ENCODE results near the gene ASF1B.
A peak's percentile ranks its signal among the peaks of the same experiment; 100 is the strongest.

Gene ASF1B

GRCh38 chr19:14107581-14108461, 28.6 kb downstream of the ASF1B start:
- no peak for DNase-seq (ENCODE audit: low read depth)

- DNase-seq (ENCODE audit: low read depth): no peak
These were observed 29.5 kb downstream of the ASF1B start for GRCh38 chr19:14106840-14107239.

- DNase-seq (ENCODE audit: low read depth): no peak
These were observed 30.7 kb downstream of the ASF1B start for GRCh38 chr19:14105680-14106079.

GRCh38 chr19:14103310-14103709, 33.1 kb downstream of the ASF1B start:
- no peak for DNase-seq (ENCODE audit: low read depth)

- no peak for DNase-seq (ENCODE audit: low read depth)
These were observed 33.6 kb downstream of the ASF1B start for GRCh38 chr19:14102756-14103155.

- no peak for DNase-seq (ENCODE audit: low read depth)
These were observed 34.2 kb downstream of the ASF1B start for GRCh38 chr19:14102102-14102696.

GRCh38 chr19:14101003-14101545, 35.3 kb downstream of the ASF1B start:
- no peak for DNase-seq (ENCODE audit: low read depth)

- DNase-seq (ENCODE audit: low read depth): no peak
These were observed 38.7 kb downstream of the ASF1B start for GRCh38 chr19:14097532-14098151.

- no peak for DNase-seq (ENCODE audit: low read depth)
These were observed 40.0 kb downstream of the ASF1B start for GRCh38 chr19:14096272-14096992.

GRCh38 chr19:14094854-14095253, 41.5 kb downstream of the ASF1B start:
- DNase-seq (ENCODE audit: low read depth): no peak

GRCh38 chr19:14093117-14093823, 43.1 kb downstream of the ASF1B start:
- DNase-seq (ENCODE audit: low read depth): no peak

GRCh38 chr19:14091813-14092462, 44.5 kb downstream of the ASF1B start:
- DNase-seq (ENCODE audit: low read depth): no peak

- DNase-seq (ENCODE audit: low read depth): peak; percentile 33
These were observed 45.1 kb downstream of the ASF1B start for GRCh38 chr19:14091081-14091812.

- DNase-seq (ENCODE audit: low read depth): peak; percentile 83
These were observed 45.8 kb downstream of the ASF1B start, which contains the start of gene SAMD1 for GRCh38 chr19:14090509-14091080. TSS of gene SAMD1 (minus strand) at chr19:14090751.

GRCh38 chr19:14089662-14090508, 46.5 kb downstream of the ASF1B start:
- peak; percentile 20 for DNase-seq (ENCODE audit: low read depth)

- no peak for DNase-seq (ENCODE audit: low read depth)
These were observed 47.1 kb downstream of the ASF1B start for GRCh38 chr19:14089412-14089661.

GRCh38 chr19:14088634-14089411, 47.6 kb downstream of the ASF1B start:
- no peak for DNase-seq (ENCODE audit: low read depth)

- no peak for DNase-seq (ENCODE audit: low read depth)
These were observed 50.3 kb downstream of the ASF1B start for GRCh38 chr19:14086098-14086497.
